ENCODE measurements around the gene SLC22A4. TPM values are rescaled to one million over a fixed set of nuclear protein-coding genes. Genes with fewer than 3 reads are reported as not detected.

The SLC22A4 gene
- total RNA-seq, 4 donors from 2014 or later: 25.5 to 56.6 (median 37.3) TPM; not detected in 1

DNA sequence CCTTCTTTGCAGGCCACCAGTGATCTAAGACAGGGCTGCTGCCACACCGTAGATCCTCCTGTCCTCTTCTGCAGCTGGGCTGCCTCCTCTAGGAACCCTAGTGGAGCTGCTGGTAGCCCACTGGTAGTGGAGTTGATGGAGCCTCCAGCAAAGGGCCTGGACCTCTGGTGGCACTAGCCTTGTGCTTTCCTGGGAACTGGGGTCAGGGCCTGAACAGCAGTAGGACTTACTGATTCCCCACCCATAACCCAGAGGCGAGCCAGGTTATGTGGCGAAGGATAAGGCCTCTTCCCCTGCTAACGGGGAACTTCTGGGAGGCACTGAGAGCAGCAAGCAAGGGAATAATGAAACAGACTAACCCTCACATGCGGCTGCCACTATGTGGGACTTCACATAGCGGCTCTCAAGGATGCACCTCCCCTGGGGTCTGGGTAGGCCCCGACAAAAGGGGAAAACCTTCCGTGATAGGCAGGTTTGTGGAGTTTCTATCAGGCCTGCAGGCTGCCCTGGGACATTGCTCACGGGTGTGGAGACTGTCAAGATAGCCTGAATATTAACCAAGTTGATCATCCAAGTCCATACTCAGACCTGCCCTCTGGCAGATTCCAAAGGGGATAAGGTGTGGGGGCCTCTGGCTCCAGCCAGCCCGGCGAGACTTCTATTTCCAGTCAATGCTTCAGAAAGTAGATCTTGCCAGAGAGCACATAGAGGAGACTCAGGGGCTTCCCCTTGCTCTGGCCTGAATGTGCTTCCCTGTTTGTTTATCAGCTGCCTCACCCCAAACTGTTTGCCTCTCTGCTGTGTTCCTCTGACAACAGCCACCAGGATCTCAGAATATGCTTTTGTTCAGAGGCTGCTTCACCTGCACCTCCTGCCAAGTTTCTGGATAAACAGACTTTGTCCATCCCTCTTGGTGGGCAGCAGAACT is 7.4 kb downstream of the SLC22A4 start:
- DNase-seq: peak in 1 of 3 donors; percentile 50
- no peaks in the 10 kb centered on the region for H3K9me3 ChIP-seq
- H3K36me3 ChIP-seq: no peaks in the 10 kb centered on the region
- TF ChIP-seq, protein P1, sequence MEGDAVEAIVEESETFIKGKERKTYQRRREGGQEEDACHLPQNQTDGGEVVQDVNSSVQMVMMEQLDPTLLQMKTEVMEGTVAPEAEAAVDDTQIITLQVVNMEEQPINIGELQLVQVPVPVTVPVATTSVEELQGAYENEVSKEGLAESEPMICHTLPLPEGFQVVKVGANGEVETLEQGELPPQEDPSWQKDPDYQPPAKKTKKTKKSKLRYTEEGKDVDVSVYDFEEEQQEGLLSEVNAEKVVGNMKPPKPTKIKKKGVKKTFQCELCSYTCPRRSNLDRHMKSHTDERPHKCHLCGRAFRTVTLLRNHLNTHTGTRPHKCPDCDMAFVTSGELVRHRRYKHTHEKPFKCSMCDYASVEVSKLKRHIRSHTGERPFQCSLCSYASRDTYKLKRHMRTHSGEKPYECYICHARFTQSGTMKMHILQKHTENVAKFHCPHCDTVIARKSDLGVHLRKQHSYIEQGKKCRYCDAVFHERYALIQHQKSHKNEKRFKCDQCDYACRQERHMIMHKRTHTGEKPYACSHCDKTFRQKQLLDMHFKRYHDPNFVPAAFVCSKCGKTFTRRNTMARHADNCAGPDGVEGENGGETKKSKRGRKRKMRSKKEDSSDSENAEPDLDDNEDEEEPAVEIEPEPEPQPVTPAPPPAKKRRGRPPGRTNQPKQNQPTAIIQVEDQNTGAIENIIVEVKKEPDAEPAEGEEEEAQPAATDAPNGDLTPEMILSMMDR (IDR thresholded peaks at IDR 0.05): no peak
- peaks cover 0 to 27% (median 2%) of the 10 kb centered on the region in 4 donors for H3K4me1 ChIP-seq
- no peak overlapping the region for H3K4me3 ChIP-seq
- peak overlapping the region in 2 of 4 donors; percentile 24 to 72 for H3K27ac ChIP-seq
- no peaks in the 10 kb centered on the region for H3K27me3 ChIP-seq

DNA sequence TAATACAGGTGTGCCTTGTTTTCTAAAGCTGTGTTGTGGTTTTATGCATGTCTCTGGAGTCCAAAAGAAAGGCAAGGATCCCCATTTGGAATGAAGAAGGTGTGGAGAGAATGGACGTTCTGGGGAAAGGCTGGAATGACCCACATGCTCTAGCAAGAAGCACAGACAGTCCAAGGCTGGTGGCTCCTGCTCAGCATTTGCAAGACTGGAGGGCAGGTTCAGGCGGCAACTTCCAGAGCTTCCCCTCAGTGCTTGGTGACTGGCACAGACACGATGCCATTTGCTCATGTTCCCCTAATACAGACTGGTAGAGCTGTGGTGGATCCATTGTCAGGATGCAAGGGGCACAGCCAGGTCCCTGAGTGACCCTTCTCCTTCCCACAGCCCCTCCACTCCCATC is 8.2 kb downstream of the SLC22A4 start:
- Histone ChIP-seq H3K9me3 (no peaks in the 10 kb centered on the region), H3K36me3 (no peaks in the 10 kb centered on the region), H3K4me1 (peaks cover 0 to 28% (median 2%) of the 10 kb centered on the region in 4 donors), H3K27ac (peak overlapping the region in 2 of 4 donors; percentile 24 to 72), H3K27me3 (no peaks in the 10 kb centered on the region), H3K4me3 (no peak overlapping the region)
- DNase-seq: no peak
- TF ChIP-seq, protein P1 (IDR thresholded peaks at IDR 0.05): no peak
- TF ChIP-seq POLR2A (IDR thresholded peaks at IDR 0.05): no peak

DNA sequence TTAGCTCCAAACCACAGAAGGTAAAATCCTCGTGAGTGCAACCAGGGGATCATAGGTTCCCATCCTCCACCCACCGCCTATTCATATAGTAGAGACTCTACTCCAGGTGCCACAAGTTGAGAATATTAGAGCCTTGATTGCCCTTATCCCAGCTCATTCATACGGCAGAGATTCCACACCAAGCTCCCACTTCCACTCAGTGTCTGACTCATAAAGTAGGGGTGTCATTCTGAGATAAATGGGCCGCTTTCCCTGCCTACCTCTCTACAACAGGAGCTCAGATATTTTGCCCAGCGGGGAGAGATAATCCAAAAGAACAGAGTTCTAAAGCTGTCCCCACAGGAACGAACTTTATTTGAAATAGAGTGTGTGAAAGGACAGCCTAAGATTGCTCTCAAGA is 9.4 kb downstream of the SLC22A4 start:
- Histone ChIP-seq H3K27ac (no peak overlapping the region), H3K36me3 (no peaks in the 10 kb centered on the region), H3K4me1 (peaks cover 0 to 34% (median 2%) of the 10 kb centered on the region in 4 donors), H3K9me3 (no peaks in the 10 kb centered on the region), H3K27me3 (no peaks in the 10 kb centered on the region), H3K4me3 (no peak overlapping the region)
- DNase-seq: no peak
- TF ChIP-seq, protein P1 (IDR thresholded peaks at IDR 0.05): no peak
- TF ChIP-seq POLR2A (IDR thresholded peaks at IDR 0.05): no peak

DNA sequence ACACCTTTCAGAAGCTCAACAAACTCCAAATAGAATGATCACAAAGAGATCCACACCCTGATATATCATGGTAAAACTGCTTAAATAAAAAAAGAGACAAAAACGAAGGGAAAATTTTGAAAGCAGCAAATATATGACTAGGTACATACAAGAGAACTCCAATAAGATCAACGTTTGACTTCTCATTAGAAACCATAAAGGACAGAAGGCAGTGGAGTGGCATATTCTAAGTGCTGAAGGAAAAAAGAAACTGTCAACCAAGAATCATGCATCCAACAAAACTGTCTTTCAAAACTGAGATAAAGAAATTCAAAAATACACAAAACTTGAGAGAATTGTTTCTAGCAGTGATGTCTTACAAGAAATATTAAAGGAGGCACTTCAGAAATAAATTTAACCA is 11.2 kb downstream of the SLC22A4 start:
- no peaks in the 10 kb centered on the region for H3K36me3 ChIP-seq
- peaks cover 0 to 42% (median 4%) of the 10 kb centered on the region in 4 donors for H3K4me1 ChIP-seq
- DNase-seq: no peak
- H3K27ac ChIP-seq: no peak overlapping the region
- H3K4me3 ChIP-seq: no peak overlapping the region
- H3K27me3 ChIP-seq: no peaks in the 10 kb centered on the region
- H3K9me3 ChIP-seq: no peaks in the 10 kb centered on the region
- TF ChIP-seq, protein P1 (IDR thresholded peaks at IDR 0.05): no peak
- TF ChIP-seq POLR2A (IDR thresholded peaks at IDR 0.05): no peak

DNA sequence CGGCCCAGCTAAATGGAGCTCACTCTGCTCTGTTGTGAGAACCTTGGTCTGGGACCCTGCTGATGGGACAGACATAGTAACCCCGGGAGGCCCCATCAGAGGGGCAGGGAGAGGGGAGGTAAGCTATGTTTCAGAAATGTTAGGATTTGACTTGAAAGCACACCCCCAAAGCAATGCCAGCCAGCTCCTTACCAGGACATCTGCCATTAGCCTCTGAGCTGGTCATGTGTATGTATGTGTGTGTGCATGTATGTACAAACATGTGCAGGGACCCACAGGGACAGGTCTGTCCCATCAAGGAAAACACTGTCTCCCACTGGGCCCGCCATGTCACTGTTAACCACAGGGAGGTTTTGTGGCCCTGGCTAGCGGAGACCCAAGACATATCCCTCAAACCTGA is 14.5 kb downstream of the SLC22A4 start:
- H3K4me3 ChIP-seq: no peak overlapping the region
- H3K36me3 ChIP-seq: peaks cover 0 to 4% (median 0%) of the 10 kb centered on the region in 3 donors
- no peak for DNase-seq
- H3K4me1 ChIP-seq: peaks cover 0 to 22% (median 2%) of the 10 kb centered on the region in 4 donors
- peak overlapping the region in 2 of 4 donors; percentile 7 to 79 for H3K27ac ChIP-seq
- no peak for TF ChIP-seq POLR2A (IDR thresholded peaks at IDR 0.05)
- TF ChIP-seq, protein P1 (IDR thresholded peaks at IDR 0.05): no peak
- H3K27me3 ChIP-seq: no peaks in the 10 kb centered on the region
- H3K9me3 ChIP-seq: no peaks in the 10 kb centered on the region
